Measurements from ENCODE around the gene ARL13B.
"Not testable (repeated sequence)": the region's sequence is repeated elsewhere in the genome, so short reads cannot be mapped to it uniquely, and the experiment has no call there.

Gene ARL13B

DNA sequence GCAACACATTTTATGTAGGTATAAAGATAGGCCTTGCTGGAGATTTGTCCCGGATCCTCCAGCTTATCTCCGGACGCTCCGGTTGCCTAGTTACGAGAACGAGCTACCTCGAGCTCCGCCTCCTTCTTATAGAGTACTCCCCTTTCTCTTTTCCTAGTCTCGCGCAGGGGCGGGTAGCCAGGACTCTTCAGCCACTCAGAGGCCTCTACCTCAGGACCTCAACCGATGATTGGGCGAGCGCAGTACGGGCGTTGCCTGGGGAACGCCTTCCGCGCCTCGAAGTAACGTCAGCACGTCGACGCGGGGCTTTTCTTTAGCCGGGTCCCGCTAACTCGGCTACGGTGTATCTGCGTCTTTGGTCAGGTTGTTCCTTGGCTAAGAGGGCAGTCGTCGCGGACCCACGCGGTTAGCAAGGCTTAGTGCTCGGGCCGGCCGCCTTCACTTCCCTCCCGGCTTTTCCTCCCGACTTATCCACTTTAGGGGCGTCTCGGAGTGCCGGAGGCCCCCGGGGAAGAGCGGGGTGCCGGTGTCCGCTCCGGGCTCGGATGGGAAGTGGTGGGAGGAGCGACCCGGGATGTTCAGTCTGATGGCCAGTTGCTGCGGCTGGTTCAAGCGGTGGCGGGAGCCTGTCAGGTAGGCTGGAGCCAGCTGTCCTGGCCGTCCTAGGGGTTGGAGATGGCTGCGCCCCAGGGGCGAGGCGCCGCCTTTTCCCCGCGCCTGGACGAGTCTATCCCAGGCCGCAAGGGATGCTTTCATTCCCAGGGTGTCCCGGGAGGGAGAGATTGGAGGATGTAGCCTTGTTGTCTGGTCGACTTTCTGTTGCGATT, at the start of gene ARL13B:
ARL13B (plus strand) TSS at position 306 of the 827 bp plus-strand sequence; CDS start at position 575, 269 bp downstream.
- peak; percentile 99 for DNase-seq

DNA sequence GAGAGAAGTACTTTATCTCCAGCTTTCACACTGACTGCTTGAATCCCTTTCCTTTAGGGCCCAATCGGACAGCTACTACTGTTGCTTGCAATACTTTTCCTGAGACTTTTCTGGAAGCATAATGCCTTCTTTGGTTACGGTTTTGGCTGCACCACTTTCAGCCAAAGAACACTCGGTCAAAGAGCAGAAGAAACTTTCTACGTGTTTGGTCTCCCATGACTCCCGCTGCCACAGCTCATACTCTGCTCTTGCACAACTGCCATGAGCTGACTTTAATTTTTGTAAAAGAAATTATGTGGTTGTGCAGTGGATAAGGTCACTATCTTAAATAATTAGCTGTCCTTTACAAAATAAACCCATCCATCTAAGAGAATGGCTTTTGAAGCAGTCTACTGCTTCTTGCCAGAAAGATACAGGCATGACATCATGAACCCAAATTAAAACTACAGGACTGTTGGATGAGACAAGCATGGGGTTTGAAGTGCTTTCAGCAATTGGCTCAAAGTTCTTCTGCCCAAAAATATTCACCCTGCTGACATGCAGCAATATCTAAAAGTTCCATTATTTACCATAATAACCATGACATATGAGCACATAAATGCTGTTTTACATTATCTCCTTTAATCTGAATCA, 48.2 kb upstream of the ARL13B start:
- DNase-seq = peak; percentile 15

DNA sequence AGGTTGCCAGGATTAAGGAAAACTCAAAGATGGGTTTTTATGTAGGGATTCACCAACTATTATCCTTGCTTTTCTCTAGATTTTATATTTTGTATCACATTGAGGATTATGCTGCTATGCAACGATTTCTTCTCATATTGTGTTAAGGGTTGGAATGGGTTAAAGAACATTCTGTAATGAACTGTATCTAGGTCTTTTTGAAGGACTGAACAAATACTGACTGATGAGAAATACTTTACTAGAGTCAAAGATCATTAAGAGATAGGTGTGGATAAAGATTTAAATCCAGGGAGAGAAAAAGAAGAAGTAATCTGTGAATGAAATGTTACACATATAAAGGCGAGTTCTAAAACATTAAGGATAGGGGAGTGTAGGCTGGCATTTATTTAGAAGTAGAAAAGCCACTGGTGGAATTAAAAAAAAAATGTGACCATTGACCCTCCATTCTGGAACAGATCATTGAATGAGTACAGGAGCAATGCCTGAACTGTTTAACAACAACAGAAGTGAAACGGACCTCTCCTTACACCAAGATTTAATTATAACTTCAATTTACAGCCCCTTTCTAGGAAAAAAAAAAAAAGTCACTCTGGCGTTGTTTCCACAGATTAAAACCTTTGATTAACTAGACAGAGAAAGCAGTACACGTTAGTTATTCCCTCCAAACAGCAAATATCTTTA, 45.4 kb upstream of the ARL13B start:
- DNase-seq = peak; percentile 47

DNA sequence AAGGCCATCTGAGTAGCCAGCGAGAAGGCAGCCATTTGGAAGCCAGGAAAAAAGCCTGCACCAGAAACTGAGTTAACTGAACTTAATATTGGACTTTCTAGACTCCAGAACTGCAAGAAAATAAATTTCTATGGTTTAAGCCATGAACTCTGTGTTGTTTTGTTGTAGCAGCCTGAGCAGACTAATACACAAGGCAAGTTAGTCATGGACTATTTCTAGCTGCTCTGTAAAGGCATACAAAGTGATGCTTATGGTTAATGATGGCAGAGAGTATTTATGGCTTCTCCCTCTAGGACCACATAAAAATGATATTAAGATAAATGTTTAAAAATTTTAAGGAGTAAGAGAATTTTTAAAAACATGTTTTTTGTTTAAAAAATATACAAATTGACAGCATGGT, 43.4 kb upstream of the ARL13B start:
- no peak for DNase-seq

DNA sequence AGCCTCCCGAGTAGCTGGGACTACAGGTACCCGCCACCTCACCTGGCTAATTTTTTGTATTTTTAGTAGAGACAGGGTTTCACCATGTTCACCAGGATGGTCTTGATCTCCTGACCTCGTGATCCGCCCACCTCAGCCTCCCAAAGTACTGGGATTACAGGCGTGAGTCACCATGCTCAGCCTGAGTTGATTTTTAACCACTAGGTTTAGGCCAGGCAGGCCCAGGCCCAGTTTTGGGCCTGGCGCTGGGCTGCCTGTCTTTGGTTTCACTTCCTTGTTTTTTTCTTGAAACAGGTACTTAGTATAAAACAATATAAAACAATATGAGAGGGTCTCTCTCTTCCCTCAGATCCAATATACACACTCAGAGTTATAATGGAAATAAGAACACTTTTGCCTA, 42.5 kb upstream of the ARL13B start:
- DNase-seq = not testable (repeated sequence)

DNA sequence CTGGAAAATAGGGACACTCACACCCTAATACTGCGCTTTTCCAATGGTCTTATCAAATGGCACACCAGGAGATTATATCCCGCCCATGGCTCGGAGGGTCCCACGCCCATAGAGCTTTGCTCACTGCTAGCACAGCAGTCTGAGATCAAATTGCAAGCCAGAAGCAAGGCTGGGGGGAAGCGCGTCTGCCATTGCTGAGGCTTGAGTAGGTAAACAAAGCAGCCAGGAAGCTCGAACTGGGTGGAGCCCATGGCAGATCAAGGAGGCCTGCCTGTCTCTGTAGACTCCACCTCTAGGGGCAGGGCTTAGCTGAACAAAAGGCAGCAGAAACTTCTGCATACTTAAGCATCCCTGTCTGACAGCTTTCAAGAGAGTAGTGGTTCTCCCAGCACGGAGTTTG, 30.0 kb upstream of the ARL13B start:
- not testable (repeated sequence) for DNase-seq

DNA sequence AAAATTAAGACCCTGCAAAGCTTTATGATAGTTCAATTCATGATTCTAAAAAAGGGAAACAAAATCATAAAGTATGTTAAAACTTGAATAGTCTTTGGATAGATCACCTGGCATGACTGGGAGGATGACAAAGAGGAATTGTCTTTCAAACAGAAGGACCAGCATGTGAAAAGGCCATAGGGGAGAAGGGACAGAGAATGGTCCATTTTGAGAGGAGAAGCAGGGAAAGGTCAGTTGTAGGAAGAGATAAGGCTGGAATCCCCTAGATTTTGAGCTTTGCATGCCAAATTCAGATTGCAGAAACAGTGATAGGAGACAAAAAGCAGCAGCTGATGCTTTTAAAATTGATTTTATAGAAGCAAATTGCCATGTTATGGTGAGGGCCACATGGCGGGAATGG, 18.9 kb upstream of the ARL13B start:
- no peak for DNase-seq

DNA sequence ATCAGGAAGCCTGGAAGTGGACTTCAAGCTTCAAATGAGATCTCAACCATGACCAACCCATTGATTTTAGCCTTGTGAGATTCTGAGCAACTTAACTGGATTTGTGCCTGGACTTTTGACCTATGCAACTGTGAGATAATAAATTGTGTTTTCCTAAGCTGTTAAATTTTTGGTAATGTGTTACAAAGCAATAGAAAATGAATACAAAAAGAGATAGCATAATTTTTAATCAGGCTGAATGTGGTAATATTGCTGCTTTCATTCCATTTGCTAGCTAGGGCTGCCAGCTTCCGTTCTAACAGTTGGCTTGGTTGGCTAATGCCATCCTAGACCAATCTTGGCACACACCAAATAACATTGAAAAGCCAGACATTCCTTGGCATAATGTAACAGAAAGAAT, 18.5 kb upstream of the ARL13B start:
- DNase-seq = no peak

DNA sequence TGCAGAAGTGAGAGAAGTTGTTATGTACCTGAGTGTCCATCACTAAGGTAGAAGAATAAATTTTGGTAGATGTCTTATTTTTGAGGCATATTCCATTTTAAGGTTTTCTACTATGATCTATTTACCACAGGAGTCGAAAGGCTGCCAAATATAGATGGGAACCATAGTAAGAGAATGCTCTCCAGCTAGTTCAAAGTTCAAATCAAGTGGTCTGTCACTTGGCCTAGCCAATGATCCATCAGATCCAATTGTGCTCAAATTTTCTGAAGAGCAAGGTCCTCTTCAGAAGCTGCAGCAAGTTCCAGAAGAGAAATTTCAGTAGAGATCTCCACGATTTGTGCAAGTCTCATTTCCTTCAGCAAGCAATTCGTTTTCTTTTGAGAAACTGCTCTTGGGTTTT, 17.2 kb upstream of the ARL13B start:
- no peak for DNase-seq

DNA sequence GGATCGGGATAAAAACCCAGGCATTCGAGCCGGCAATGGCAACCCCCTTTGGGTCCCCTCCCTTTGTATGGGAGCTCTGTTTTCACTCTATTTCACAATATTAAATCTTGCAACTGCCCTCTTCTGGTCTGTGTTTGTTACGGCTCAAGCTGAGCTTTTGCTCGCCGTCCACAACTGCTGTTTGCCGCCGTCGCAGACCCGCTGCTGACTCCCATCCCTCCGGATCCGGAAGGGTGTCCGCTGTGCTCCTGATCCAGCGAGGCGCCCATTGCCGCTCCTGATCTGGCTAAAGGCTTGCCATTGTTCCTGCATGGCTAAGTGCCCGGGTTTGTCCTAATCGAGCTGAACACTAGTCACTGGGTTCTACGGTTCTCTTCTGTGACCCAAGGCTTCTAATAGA, 14.8 kb upstream of the ARL13B start:
- not testable (repeated sequence) for DNase-seq

DNA sequence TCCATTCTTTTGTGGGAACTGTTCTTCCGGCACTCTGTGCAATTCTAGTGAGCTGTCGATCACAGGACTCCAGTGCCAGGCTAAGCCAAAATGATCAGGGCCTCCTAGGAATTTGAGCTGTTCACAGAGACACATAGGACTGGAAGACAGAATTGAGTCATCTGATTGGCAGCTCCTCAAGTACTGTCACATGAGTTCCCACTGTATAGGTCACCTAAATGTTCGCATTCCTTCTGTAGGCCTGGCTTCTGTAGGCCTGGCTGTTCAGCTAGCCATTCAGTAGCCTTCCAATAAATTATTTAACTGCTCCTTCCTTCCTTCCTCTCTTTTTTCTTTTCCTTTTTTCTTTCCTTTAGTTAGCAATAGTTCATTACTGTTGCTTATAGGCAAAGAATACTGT, 10.5 kb upstream of the ARL13B start:
- DNase-seq = peak; percentile 33

DNA sequence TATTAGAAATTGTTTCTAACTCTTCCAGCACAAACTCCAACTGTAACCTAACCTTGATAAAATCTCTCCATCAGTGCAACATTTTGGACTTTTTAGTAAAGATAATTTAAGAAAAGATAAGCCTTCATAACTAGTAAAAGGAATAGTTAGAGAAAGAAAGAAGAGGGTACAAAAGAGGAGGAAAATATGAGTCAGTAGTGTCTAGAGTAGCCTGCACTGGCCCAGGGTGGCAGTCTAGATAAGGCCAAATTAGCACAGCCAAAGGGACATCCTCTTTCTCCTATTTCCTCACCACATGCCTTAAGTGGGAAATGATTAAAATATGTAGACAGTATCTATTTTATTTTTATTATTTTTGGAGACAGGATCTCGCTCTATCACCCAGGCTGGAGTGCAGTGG, 10.0 kb upstream of the ARL13B start:
- peak; percentile 85 for DNase-seq

DNA sequence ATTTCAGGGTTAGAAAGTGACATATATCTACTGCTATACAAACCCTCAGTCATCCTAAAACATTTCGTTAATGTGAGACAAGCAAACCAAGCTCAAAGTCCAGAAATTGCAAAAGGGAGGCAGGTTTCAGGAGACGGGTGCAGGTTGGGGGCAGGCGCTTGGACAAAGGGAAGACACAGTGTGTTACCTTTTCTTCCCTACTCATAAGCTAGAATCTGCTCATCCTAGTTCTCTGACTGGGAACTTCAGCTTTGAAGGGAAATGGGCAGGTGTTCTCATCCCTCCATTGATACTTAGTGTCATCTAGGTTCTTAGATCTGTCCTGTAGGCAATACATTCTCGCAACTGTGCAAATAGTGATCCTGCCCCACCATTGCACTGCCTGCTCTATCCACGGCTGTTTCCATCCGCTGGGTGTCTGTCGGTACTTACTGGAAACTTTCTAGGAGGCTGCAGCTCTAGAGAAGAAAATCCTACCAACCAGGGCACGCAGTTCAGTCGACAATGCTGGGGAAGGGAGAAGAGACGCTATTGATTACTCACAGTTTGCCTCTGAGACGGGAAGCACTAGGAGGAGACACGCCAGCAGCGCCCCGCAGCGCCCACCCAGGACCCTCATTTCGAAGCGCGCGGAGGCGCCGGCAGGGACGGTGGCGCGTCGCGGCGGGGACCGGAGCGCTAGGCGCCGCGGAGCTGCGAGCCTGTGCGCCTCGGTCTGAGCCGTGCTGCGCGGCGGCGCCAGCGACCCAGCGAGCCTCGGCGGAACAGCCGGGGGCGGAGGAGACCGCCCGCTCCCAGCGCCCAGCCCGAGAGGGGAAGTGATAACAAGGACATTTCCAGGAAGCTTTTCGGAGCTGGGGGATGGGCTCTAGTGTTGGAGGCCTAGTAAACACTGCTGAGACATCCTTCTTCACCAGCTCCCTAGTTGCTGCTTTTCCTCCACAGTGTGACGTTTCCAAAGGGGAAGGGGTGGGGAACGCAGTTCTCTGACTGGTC, 6.5 kb upstream of the ARL13B start, which contains the start of gene PROS1:
PROS1 (minus strand) TSS at position 766 of the 996 bp plus-strand sequence; CDS start at position 619, 147 bp downstream.
- peak; percentile 95 for DNase-seq

DNA sequence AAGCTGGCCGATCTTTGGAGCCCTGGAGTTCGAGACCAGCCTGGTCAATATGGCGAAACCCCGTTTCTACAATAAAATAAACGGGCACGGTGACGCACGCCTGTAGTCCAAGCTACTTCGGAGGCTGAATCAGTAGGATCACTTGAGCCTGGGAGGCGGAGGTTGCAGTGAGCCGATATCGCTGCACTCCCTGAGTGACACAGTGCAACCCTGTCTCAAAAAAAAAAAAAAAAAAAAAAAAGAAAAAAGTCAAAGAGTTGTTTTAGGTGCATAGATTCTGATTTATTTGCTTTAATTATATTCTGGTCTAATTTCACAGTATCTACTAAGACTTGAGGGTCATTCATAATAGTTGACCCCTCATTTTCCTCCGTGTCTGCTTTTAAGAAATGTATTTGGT, 1.7 kb downstream of the ARL13B start:
- no peak for DNase-seq

DNA sequence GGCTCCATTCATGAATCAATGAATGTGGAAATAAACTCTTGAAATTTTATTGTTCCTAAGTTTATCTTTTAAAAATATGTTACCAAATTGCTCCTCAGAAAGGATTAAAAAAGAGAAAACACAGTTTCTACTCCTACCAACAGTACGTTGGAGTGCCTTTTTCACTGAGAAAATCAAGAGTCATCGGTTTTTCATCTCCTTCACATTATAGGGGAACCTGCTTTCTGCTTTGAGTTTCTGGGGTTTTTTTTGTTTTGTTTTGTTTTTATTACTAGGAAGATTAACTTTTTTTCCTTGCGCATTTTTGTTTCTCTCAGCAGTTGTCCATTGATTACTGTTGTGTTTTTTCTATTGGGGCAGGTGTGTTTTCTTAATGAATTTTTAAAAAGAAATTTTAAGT, 3.5 kb downstream of the ARL13B start:
- no peak for DNase-seq

DNA sequence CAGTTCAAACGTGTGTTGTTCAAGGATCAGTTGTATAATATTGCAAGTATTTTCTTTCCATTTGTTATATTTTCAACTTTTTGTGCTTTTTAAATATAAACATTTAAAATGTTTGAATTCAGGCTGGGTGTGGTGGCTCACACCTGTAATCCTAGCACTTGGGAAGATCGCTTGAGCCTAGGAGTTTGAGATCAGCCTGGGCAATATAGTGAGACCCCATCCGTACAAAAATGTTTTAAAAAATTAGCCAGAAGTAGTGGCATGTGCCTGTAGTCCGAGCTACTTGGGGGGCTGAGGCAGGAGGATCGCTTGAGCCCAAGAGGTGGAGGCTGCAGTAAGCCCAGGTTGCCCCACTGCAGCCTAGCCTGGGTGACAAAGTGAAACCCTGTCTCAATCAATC, 4.7 kb downstream of the ARL13B start:
- no peak for DNase-seq

DNA sequence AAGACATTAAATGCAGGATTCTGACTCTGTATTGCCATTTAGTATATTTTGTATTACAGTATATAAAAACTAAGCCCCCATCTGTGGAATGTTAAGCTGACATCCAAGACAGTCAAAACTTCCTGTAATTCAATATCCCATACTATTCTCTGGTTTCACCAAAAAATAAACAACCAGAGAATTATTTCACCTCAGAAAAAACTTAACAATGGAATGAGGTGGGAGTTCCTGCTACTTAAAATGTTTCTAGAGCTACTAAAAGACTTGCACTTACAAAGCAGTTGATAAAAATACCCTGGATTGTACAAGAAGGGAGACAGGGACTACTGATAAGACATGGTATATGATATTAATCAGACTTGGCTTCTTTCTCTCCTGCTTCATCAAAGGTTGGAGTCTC, 8.3 kb downstream of the ARL13B start:
- DNase-seq = no peak

DNA sequence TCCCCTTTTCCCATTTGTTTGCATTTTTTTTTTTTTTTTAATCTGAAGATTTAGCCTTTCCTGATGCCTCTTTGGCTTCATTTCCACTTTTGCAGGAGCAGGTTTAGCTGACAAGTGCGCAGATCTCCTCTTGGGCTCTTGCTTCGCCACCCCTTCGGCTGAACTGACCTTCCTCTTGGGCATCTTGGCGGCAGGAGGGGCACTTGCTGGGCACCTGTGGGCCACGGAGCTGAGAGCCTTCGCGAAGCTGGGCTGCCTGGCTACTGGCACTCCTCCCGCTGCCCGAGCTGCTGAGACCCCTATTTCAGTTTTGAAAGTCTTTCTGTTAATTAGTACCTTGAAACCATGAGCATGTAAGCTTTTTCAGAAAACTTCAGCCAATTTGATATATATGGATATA, 8.8 kb downstream of the ARL13B start:
- no peak for DNase-seq

DNA sequence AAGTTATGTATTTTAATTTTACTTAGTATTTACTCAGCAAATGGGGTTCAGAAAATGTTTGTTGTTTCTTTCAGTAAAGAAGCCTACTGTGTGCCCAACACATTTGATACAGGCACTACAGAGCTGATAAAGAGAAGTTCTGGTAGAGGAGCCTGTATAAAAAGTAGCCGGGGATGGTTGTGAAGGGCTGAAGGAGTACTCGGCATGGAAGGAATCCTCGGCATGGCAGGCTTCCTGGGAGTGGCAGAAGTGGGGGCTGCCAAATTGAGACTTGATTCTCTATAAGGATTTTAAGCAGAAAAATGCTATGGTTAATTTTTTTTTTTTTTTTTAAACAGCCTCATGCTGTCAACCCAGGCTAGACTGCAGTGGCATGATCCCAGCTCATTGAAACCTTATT, 9.3 kb downstream of the ARL13B start:
- no peak for DNase-seq

DNA sequence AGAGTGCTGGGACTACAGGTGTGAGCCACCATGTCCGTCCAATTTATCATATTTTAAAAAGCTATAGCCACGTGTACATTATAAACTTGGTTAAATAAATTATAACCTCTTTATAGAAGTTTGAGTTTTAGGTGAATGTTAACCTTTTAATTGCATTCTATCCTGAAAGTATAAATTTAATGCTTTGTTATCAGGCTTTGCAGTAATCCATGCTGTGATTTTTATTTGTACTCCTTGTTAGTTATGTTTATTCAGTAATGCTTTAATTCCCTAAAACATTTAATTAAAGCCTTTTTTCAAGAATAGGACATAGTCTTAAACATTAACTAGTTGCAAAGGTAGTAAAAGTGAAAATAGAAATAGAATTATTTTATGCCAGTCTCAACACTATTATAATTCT, 11.7 kb downstream of the ARL13B start:
- no peak for DNase-seq

DNA sequence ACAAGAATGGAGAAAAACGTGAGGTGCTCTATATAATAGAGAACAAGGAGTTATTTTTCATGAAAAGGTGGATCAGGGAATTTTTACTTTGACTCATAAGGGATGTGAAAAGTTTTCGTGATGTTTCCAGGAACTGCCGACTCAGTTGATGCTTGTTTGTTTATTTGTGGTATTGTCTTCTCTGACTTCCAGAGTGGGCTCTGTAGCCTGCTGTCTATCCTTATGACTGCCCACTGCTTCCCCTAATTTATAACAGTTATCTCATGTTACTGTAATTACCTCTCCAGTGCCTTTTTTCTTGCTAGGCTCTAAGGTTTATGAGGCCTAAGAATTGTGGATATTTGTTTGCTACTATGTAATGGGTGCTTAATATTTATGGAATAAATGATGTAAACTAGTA, 12.3 kb downstream of the ARL13B start:
- no peak for DNase-seq

DNA sequence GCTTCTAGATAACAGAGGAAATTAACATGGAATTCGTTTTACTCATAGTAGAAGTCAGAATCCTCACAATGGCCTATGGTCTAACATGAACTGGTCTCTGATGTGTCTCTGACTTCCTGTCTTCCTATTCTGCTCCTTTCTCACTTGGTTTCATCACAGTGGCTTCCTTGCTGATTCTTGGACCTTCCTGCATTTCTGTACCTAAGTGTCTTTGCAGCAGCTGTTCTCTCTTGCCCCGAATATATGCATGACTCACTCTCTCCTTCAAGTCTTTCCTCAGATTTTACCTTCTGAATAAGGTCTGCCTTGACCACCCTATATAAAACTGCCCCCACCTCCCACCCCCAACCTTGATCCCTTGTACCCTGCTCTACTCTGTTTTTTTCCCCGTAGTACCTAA, 14.1 kb downstream of the ARL13B start:
- no peak for DNase-seq

DNA sequence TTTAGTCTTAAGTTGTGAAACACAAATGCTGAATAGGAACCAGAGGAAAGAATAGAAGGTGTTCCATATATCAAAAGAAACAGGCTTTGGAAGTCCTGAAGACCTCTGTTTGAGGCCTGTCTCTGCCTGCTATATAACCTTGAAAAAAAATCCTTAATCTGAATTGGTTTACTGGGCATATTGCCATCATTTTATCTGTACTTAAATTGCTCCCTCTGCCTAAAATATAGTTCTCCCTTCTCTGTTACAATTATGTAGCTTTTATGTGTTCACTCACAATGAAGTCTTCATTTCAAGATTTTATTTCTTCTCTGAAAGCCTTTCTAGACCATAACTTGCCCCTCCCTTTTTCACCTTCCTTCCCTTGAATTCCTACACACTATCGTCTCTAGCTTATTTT, 21.2 kb downstream of the ARL13B start:
- DNase-seq = peak; percentile 41
